Tibial artery (tissue), 4 donors: ENCODE data around the gene MYO9A.

ENCODE experiments used
- DNase-seq, 2 donors: peaks; one replicate each; pipeline ENCODE4 v3.0.0-alpha.2; 2019
- H3K27ac ChIP-seq, 2 donors: fragments of 200-600 bp; sonication (generic) in 1 of 2; 1 replicate in 1 of 2; 2 replicates in 1 of 2; pipeline ENCODE4 v1.5.1; 2018 to 2019; ENCODE audit warnings: mild to moderate bottlenecking in 1 of 2
- H3K27me3 ChIP-seq, 2 donors: fragments of 200-600 bp; sonication (generic) in 1 of 2; one replicate each; pipeline versions ENCODE4 v1.5.1 to v1.6.0; 2016 to 2019
- H3K36me3 ChIP-seq, 3 donors: fragments of 200-600 bp; sonication (generic) in 2 of 3; one replicate each; pipeline ENCODE4 v1.5.1; 2016 to 2019; ENCODE audit warnings: mild to moderate bottlenecking in 2 of 3
- H3K4me1 ChIP-seq, 4 donors: fragments of 200-600 bp; sonication (generic) in 2 of 4; 1 replicate in 3 of 4; 2 replicates in 1 of 4; pipeline ENCODE4 v1.5.1; 2016 to 2019
- H3K4me3 ChIP-seq, 2 donors: fragments of 200-600 bp; sonication (generic) in 1 of 2; 1 replicate in 1 of 2; 2 replicates in 1 of 2; pipeline ENCODE4 v1.5.1; 2018 to 2019; ENCODE audit warnings: mild to moderate bottlenecking in 2 of 2
- H3K9me3 ChIP-seq, 3 donors: fragments of 200-600 bp; sonication (generic) in 1 of 3; one replicate each; pipeline ENCODE4 v1.5.1; 2016 to 2019
- CTCF ChIP-seq, 2 experiments: fragments of 200-600 bp in 1 of 2; fragments of 450-650 bp in 1 of 2; IDR thresholded peaks; one replicate each; pipeline ENCODE4 v1.5.1; 2017 to 2019; ENCODE audit warnings: antibody characterized with exemption in 2 of 2, mild to moderate bottlenecking in 1 of 2, moderate library complexity in 1 of 2
- intact Hi-C: fragments of 100-400 bp; cut with DNase I; formaldehyde crosslinking; loops from one replicate; pipeline ENCODE4 v1.15.0; 2023; ENCODE audit warnings: low total_unique reads

The MYO9A gene

GRCh38 chr15:71997691-71998090 lies 120.3 kb downstream of the MYO9A start:
- intact Hi-C loops, result no loop called here
- DNase-seq, result no peak
- no peaks in the 10 kb centered on the region for H3K27me3 ChIP-seq
- H3K27ac ChIP-seq, result no peak overlapping the region
- no peaks in the 10 kb centered on the region for H3K4me1 ChIP-seq
- no peak overlapping the region for H3K4me3 ChIP-seq
- TF ChIP-seq CTCF (IDR thresholded peaks at IDR 0.05), result no peak
- peaks cover 16 to 32% (median 20%) of the 10 kb centered on the region in 3 donors for H3K36me3 ChIP-seq
- H3K9me3 ChIP-seq, result no peaks in the 10 kb centered on the region

GRCh38 chr15:71975816-71976150 lies 142.2 kb downstream of the MYO9A start:
- peaks cover 10 to 35% (median 18%) of the 10 kb centered on the region in 3 donors for H3K36me3 ChIP-seq
- H3K4me3 ChIP-seq, result no peak overlapping the region
- no peaks in the 10 kb centered on the region for H3K4me1 ChIP-seq
- H3K27me3 ChIP-seq, result no peaks in the 10 kb centered on the region
- no peak for TF ChIP-seq CTCF (IDR thresholded peaks at IDR 0.05)
- no peaks in the 10 kb centered on the region for H3K9me3 ChIP-seq
- no peak overlapping the region for H3K27ac ChIP-seq
- DNase-seq, result no peak
- intact Hi-C loops, result no loop called here

- H3K4me1 ChIP-seq, result no peaks in the 10 kb centered on the region
- DNase-seq, result no peak
- no peaks in the 10 kb centered on the region for H3K27me3 ChIP-seq
- H3K9me3 ChIP-seq, result no peaks in the 10 kb centered on the region
- no peak for TF ChIP-seq CTCF (IDR thresholded peaks at IDR 0.05)
- intact Hi-C loops, result no loop called here
- H3K36me3 ChIP-seq, result peaks cover 10 to 35% (median 18%) of the 10 kb centered on the region in 3 donors
- no peak overlapping the region for H3K4me3 ChIP-seq
- H3K27ac ChIP-seq, result no peak overlapping the region
These were observed 143.7 kb downstream of the MYO9A start for GRCh38 chr15:71974211-71974610.

- intact Hi-C loops, result no loop called here
- Histone ChIP-seq H3K4me3 (no peak overlapping the region), H3K27me3 (no peaks in the 10 kb centered on the region), H3K27ac (no peak overlapping the region), H3K9me3 (no peaks in the 10 kb centered on the region), H3K4me1 (no peaks in the 10 kb centered on the region), H3K36me3 (peaks cover 10 to 35% (median 18%) of the 10 kb centered on the region in 3 donors)
- no peak for TF ChIP-seq CTCF (IDR thresholded peaks at IDR 0.05)
- DNase-seq, result no peak
These were observed 144.6 kb downstream of the MYO9A start for GRCh38 chr15:71973366-71973765.

GRCh38 chr15:71971905-71972304 lies 146.0 kb downstream of the MYO9A start:
- DNase-seq, result no peak
- Histone ChIP-seq H3K9me3 (no peaks in the 10 kb centered on the region), H3K27me3 (no peaks in the 10 kb centered on the region), H3K36me3 (peaks cover 0 to 23% (median 8%) of the 10 kb centered on the region in 3 donors), H3K27ac (no peak overlapping the region), H3K4me3 (no peak overlapping the region), H3K4me1 (no peaks in the 10 kb centered on the region)
- no peak for TF ChIP-seq CTCF (IDR thresholded peaks at IDR 0.05)
- intact Hi-C loops, result no loop called here

- no peak for TF ChIP-seq CTCF (IDR thresholded peaks at IDR 0.05)
- no peak overlapping the region for H3K27ac ChIP-seq
- H3K4me1 ChIP-seq, result no peaks in the 10 kb centered on the region
- DNase-seq, result no peak
- H3K9me3 ChIP-seq, result no peaks in the 10 kb centered on the region
- no peaks in the 10 kb centered on the region for H3K27me3 ChIP-seq
- H3K4me3 ChIP-seq, result no peak overlapping the region
- intact Hi-C loops, result no loop called here
- H3K36me3 ChIP-seq, result peaks cover 0 to 13% (median 4%) of the 10 kb centered on the region in 3 donors
These were observed 147.5 kb downstream of the MYO9A start for GRCh38 chr15:71970435-71970834.
